K562 (cell line): ENCODE results near the gene MUC16. TPM values are rescaled to one million over a fixed set of nuclear protein-coding genes. Genes with fewer than 3 reads are reported as not detected.

Experiments used
- FOSL1 ChIP-seq: fragments of 200-800 bp; sonication (Bioruptor generic); conservative IDR thresholded peaks from 2 replicates; pipeline ENCODE4 v1.6.1; 2016; ENCODE audit warnings: missing genetic modification characterization, missing compliant biosample characterization
- KLF6 ChIP-seq: fragments of 250-450 bp; sonication (Bioruptor Pico); IDR thresholded peaks from 2 replicates; pipeline ENCODE4 v1.4.0; 2020; ENCODE audit warnings: mild to moderate bottlenecking, moderate library complexity, borderline replicate concordance
- TARDBP ChIP-seq: fragments of 450-650 bp; IDR thresholded peaks from 2 replicates; pipeline ENCODE4 v1.6.1; 2016
- TCF7L2 ChIP-seq: fragments of 150-350 bp; IDR thresholded peaks from 2 replicates; pipeline ENCODE4 v1.6.1; 2016; ENCODE audit warnings: low read depth, mild to moderate bottlenecking, low read length, moderate library complexity
- ZBTB40 ChIP-seq, 2 experiments: fragments of 450-650 bp in 1 of 2; sonication (generic) in 1 of 2; formaldehyde crosslinking in 1 of 2; IDR thresholded peaks; 2 replicates each; pipeline versions ENCODE4 v1.7.1 to v1.9.0; 2016 to 2022; ENCODE audit warnings: inconsistent platforms in 1 of 2, mild to moderate bottlenecking in 1 of 2, missing genetic modification reagents in 1 of 2
- polyA plus RNA-seq, 8 experiments: library from polyadenylated mRNA; depleted of rRNA in 4 of 8; stranded (reverse) in 5 of 8; unstranded in 3 of 8; fragments of >200 nt; fragmentation: Nextera tagmentation in 2 of 8; fragmentation: Illumina TruSeq in 1 of 8; extraction: Ambion mirVana in 2 of 8; extraction: Trizol in 1 of 8; gene quantifications; 2 replicates each; pipeline versions ENCODE4 v1.2.1 to v1.2.3, GENCODE V29; 2011 to 2014; ENCODE audit warnings: inconsistent platforms in 1 of 8, missing spikeins in 1 of 8
- total RNA-seq, 7 experiments: library from RNA; depleted of rRNA in 6 of 7; stranded (reverse); fragments of >200 nt in 6 of 7; fragmentation: Illumina TruSeq in 2 of 7; extraction: Trizol in 2 of 7; gene quantifications; 2 replicates each; pipeline versions ENCODE4 v1.2.1 to v1.2.3, GENCODE V29; 2011 to 2021; ENCODE audit warnings: low replicate concordance in 1 of 7
- TF ChIP-seq, protein P1 (sequence below): fragments of 250-450 bp; sonication (Bioruptor Pico); IDR thresholded peaks from 2 replicates; pipeline ENCODE4 v1.8.0; 2022; ENCODE audit warnings: inconsistent platforms

The MUC16 gene
- total and polyA plus RNA-seq, 9 of the 15 experiments (the other 6 are each of a cell fraction or from before 2014, with no cell fraction given): not detected

- TF ChIP-seq ZBTB40 (IDR thresholded peaks at IDR 0.05) (no peak), ZBTB40 (CRISPR knock-in tag; IDR thresholded peaks at IDR 0.05) (no peak), FOSL1 (no peak), KLF6 (CRISPR knock-in tag) (no peak), TARDBP (no peak), TCF7L2 (no peak)
- TF ChIP-seq, protein P1, sequence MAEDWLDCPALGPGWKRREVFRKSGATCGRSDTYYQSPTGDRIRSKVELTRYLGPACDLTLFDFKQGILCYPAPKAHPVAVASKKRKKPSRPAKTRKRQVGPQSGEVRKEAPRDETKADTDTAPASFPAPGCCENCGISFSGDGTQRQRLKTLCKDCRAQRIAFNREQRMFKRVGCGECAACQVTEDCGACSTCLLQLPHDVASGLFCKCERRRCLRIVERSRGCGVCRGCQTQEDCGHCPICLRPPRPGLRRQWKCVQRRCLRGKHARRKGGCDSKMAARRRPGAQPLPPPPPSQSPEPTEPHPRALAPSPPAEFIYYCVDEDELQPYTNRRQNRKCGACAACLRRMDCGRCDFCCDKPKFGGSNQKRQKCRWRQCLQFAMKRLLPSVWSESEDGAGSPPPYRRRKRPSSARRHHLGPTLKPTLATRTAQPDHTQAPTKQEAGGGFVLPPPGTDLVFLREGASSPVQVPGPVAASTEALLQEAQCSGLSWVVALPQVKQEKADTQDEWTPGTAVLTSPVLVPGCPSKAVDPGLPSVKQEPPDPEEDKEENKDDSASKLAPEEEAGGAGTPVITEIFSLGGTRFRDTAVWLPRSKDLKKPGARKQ (CRISPR knock-in tag): no peak
These were observed at the start of gene MUC16 (continued) for GRCh38 chr19:9009935-9010651.
